ENCODE results near the gene SDF2.
A peak's percentile ranks its signal among the peaks of the same experiment; 100 is the strongest.
"Not testable (repeated sequence)": the region's sequence is repeated elsewhere in the genome, so short reads cannot be mapped to it uniquely, and the experiment has no call there.

Gene SDF2

DNA sequence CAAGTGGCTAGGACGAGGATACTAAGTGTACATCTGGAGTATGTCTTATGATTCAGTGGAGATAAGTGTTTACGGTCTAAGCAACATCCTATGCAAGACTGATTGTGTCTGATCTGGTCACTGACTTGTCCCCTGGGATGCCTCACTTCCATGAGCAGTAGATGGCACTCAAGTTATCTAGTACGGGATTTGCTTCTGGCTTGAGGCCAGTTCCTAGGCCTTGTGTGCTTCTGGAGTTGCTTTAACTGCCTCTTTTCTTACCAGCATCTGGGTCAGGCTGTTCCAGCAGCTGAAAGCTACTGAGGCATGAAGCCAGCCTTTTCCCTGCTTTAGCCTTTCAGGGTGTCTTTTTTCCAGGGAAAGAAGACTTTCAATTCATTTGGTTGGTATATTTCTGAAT is 23.3 kb upstream of the SDF2 start:
- DNase-seq (ENCODE audit: low read depth in 2 of 2), result no peak

DNA sequence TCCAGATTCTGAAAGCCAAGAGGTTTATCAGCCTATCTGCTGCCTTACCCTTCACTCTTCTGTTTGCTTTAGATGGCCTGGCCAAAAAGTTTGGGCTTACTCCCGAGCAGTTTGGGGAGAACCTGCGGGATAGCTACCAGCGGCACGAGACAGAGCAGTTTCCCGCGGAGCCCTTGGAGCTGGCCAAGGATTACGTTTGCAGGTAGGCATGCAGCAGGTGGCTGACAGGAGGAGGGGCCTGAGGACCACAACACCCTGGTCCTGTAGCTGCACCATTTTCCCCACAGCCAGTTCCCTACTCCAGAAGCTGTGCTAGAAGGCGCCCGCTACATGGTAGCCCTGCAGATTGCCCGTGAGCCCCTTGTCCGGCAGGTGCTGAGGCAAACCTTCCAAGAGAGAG is 20.9 kb upstream of the SDF2 start:
- no peak for DNase-seq (ENCODE audit: low read depth in 2 of 2)

DNA sequence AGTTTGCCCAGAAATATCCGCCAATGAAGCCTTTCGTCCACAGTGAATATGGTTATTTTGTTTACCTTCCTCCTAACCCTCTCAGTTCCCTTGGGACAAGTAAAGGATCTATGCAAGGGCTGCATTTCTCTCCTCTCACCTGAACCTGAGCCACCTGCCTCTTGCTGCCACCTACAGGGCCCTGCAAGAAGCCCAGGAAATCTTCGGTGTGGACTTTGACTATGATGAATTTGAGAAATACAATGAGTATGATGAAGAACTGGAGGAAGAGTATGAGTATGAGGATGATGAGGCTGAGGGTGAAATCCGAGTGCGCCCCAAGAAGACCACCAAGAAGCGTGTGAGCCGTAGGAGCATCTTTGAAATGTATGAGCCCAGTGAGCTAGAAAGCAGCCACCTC is 14.3 kb upstream of the SDF2 start:
- DNase-seq (ENCODE audit: low read depth in 2 of 2), result no peak

DNA sequence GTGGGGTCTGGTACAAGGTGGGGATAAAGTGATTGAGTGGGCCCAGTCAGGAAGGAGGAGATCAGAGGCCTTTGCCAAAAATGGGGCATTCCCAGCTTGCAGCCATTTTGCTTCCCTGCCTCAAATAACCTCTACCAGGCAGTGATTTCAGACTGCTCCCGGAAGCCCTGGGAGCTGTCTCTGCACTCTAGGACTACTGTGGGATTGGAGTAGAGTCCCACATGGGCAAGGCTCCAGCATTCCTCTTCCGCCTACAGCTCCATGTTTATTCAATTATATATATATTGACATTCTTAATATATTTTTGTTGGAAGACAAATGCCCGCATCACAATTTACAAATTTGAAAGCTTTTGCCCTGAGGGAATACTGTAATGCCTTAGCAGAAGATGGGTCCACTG is 13.8 kb upstream of the SDF2 start:
- DNase-seq (ENCODE audit: low read depth in 2 of 2), result no peak

DNA sequence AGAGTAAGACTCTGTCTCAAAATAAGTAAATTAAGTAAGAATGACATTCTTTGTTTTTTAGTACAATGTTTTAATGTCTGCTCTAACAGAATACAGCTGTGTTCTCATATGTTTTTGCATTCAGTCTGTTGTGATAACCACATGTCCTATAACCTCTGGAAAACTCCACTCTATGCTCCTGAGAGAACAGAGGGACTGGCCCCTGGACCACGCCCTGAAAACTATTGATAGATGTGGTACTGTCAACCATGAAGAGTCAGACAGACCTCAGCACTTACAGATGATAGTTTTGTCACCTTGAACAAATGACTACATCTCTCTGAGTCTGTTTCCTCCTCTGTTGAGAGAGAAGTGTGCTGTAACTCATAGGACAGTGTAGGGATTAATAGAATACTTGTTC is 8.2 kb upstream of the SDF2 start:
- DNase-seq (ENCODE audit: low read depth in 2 of 2), result no peak

DNA sequence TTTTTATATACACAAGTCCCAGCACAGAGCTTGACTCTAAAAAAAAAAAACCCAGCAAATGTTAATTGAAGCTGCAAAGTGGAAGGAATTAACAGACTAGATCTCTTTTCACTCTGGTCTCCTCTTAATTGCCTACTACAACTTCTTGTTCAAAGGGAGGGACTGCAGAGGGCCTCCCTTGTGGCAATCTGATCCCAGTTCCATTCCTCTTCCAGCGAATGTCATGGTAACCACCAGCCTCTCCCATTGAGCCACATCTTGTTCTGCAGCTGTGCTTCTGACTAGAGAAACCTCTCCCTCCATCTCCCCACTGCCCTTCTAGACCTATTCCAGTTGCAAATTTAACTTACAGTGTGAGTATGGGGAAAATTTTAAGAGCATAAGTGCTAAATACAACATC is 6.2 kb upstream of the SDF2 start:
- DNase-seq (ENCODE audit: low read depth in 2 of 2), result no peak

DNA sequence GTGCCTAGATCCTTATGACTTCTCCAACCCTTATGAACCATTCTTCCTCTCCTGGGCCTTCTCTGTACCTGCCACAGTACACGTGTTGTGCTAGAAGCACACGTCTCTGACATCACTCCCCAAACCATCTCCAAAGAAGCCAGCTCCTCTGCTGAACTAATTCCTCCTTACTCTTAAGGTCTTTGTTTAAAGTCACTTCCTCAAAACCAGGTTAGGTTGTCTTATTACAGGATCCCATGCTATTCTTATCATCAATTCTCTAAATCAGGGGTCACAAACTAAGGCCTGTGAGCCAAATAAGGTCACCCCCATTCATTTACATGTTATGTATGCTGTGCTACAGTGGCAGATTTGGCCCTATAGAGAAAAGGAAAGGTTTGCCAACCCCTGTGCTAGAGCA is 4.3 kb upstream of the SDF2 start:
- no peak for DNase-seq (ENCODE audit: low read depth in 2 of 2)

DNA sequence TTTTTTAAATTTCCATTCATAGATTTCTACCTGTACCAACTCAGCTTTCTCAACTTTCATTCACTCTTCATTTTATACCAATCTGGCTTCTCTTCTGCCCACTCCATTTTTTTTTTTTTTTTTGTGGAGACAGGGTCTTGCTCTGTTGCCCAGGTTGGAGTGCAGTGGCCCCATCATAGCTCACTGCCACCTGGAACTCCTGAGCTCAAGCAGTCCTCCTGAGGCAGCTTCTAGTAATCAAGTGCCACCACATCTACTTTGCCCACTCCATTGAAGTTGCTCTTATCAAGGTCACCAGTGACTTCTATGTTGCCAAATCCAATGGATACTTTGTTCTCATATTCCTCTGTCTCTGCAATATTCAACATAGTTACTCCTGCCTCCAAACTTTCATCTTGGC is 2.0 kb upstream of the SDF2 start:
- DNase-seq (ENCODE audit: low read depth in 2 of 2), result no peak

DNA sequence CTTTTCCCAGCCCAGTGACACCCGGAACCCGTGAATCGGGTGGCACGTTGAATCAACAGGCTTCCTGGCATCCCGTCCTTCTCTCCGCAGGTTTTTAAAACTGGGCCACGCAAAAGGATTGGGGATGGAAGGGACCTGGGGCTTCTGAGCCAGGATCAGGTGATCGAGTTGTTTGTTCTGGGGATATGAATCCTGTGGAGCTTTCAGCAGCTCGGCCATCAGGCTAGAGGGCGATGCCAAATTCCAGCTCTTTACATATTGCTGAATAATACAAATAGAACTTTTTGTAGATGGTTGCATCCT is 772 bp upstream of the SDF2 start:
- DNase-seq (ENCODE audit: low read depth in 2 of 2), result no peak

DNA sequence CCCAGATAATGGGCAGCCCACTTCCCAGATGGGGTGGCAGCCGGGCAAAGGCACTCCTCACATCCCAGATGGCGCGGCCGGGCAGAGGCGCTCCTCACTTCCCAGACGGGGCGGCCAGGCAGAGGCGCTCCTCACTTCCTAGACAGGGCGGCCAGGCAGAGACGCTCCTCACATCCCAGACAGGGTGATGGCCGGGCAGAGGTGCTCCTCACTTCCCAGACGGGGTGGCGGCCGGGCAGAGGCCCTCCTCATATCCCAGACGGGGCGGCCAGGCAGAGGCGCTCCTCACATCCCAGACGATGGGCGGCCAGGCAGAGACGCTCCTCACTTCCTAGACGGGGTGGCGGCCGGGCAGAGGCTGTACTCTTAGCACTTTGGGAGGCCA is 2.2 kb downstream of the SDF2 start:
- not testable (repeated sequence) for DNase-seq (ENCODE audit: low read depth in 2 of 2)

DNA sequence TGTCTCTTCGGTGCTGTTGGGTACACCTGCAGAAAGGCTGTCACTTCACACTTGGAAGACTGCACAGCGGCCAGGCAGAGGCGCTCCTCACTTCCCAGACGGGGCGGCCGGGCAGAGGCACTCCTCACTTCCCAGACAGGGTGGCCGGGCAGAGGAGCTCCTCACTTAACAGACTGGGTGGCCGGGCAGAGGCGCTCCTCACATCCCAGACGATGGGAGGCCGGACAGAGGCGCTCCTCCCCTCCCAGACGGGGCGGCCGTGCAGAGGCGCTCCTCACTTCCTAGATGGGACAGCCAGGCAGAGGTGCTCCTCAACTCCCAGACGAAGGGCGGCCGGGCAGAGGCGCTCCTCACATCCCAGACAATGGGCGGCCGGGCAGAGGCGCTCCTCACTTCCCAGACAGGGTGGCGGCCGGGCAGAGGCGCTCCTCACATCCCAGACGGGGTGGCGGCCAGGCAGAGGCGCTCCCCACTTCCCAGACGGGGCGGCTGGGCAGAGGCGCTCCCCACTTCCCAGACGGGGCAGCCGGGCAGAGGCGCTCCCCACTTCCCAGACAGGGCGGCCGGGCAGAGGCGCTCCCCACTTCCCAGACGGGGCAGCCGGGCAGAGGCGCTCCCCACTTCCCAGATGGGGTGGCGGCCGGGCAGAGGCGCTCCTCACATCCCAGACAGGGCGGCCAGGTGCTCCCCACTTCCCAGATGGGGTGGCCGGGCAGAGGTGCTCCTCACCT is 2.8 kb downstream of the SDF2 start:
- not testable (repeated sequence) for DNase-seq (ENCODE audit: low read depth in 2 of 2)

DNA sequence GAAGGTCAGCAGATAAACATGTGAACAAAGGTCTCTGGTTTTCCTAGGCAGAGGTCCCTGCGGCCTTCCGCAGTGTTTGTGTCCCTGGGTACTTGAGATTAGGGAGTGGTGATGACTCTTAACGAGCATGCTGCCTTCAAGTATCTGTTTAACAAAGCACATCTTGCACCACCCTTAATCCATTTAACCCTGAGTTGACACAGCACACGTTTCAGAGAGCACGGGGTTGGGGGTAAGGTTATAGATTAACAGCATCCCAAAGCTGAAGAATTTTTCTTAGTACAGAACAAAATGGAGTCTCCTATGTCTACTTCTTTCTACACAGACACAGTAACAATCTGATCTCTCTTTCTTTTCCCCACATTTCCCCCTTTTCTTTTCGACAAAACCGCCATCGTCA is 3.4 kb downstream of the SDF2 start:
- DNase-seq (ENCODE audit: low read depth in 2 of 2), result not testable (repeated sequence)

DNA sequence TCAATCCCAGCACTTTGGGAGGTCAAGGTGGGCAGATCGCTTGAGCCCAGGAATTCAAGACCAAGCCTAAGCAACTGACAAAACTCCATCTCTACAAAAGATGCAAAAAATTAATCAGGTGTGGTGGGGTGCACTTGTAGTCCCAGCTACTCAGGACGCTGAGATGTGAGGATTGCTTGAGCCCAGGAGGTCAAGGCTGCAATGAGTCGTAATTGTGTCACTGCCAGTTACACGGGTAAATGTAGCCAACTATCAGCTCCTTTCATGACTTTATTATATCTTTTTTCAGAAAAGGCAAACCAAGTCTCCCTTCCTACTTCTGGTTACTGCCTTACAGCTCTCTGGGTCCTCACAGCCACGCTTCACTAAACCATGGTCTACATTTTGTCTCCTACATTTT is 4.0 kb downstream of the SDF2 start:
- DNase-seq (ENCODE audit: low read depth in 2 of 2), result no peak

DNA sequence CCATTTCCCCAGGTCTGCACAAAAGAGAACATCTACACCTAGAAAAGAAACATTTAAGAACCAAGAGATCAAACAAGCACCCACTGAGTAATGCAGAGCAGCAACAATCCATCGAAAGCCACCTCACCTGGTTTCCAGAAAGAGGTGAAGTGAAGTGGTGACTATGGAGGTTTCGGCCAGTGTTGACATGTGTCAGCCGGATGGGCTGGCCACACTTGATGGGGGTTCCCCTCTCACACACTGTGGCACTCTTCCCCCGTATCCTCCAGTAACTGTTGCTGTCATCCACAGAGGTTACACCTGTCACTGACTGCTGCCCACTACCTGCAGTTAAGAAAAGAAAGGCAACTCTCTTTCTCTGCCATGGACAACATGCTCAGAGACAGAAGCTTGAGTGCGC is 6.5 kb downstream of the SDF2 start:
- no peak for DNase-seq (ENCODE audit: low read depth in 2 of 2)

DNA sequence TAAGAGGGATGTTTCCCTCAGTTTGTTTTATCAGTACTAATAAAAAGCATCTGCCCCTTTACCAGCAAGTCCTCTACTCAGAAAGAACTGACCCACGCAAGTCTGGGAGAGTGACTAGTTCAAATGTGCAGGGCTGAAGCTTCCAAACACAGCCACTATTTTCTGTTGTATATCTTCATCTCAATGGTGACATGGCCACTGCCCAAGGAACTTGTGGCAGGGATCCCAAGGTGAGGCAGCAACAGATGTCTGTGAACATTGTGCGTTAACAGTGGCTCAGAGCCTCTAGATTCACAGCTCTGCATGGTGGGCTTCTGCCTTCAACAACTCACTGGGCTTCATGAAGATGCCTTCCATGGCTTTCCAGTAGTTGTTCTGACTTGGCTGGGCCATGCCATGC is 13.0 kb downstream of the SDF2 start:
- no peak for DNase-seq (ENCODE audit: low read depth in 2 of 2)

DNA sequence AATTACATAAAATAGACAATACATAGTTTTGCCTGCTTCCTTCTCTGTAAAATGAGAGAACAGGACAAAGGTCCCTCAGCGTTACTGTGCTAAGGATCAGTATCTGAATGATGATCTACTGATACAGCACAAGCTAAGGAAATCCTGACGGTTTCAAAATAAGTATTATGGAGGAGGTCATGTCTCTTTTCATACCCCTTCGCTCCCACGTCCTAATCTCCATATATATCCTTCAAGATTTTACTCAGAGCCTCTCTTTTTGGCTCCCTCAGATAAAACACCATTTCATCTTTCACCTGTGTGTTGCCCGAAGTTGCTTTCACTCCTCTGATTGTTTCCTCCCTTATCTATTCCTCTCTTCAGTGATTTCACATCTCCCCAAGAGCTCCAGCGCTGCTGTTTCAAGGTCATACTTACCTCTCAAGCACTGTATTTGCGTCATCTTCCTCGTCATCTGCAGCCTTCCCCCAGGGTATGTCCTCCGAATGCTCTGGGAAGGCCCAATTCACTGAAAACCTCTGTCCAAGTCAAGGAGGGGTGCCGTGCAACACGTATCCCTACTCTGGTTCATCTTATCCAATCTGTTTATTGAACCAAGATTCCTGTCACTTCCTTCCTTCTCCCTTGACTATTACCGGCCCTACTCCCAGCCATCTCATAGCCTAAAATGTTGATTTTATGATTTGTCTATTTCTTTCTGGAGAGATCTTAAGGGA is 15.5 kb downstream of the SDF2 start:
- DNase-seq (ENCODE audit: low read depth in 2 of 2), result no peak

DNA sequence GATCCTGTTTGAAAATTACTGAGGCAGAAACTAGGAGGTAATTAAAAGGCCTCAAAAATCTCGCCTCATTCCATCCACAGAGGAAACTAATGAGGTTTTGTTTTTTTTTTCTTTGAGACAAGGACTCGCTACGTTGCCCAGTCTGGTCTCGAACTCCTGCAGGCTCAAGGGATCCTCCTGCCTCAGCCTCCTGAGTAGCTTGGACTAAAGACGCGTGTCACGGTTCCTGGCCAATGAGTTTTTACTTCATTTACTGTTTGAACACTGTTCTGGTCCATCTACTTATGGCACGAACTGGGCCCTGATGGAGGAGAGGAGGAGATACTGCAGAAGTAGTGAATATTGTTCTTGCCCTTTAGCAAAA is 16.1 kb downstream of the SDF2 start:
- no peak for DNase-seq (ENCODE audit: low read depth in 2 of 2)

DNA sequence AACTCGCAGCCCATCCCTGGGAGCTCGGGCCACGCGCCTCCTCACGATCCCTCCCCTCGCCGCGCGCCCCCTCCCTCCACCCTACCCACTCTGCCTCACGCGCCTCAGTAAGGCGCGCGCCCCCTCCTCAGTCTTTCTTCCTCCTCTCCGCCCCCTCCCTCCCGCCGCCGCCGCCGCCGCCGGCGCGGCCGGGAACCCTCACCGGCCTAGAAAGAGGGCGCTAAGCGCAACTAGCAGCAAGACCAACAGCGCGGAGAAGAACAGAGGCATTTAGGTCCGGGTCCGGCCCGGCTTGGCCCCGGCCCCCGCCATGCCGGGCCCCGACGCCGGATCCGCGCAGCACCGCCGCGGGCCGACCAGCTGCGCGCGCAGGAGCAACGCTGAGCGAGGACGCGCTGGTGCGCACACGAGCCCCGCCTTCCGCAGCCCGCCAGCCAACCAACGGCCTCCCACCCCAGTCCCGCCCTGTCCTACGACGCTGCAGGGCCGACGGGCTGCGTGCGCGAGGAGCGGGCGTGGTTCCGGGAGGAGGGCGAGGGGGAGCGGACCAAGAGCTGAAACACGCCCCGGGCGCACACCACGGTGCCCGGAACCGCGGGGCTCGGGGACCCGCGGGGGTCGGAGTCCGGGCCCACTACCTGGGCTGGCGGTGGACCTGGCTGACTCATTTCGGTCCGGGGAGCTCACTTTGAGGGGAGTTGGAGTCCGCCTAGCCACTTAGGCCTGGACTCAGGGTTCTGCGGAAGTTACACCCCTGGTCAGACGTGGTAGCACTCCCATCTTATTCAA is 16.7 kb downstream of the SDF2 start, which contains the start of gene BLTP2:
Gene BLTP2 (minus strand): TSS at position 372 of the 789 bp plus-strand sequence. CDS start 102 bp downstream, at position 270.
- DNase-seq (ENCODE audit: low read depth in 2 of 2), result peak; percentile 92 to 95

DNA sequence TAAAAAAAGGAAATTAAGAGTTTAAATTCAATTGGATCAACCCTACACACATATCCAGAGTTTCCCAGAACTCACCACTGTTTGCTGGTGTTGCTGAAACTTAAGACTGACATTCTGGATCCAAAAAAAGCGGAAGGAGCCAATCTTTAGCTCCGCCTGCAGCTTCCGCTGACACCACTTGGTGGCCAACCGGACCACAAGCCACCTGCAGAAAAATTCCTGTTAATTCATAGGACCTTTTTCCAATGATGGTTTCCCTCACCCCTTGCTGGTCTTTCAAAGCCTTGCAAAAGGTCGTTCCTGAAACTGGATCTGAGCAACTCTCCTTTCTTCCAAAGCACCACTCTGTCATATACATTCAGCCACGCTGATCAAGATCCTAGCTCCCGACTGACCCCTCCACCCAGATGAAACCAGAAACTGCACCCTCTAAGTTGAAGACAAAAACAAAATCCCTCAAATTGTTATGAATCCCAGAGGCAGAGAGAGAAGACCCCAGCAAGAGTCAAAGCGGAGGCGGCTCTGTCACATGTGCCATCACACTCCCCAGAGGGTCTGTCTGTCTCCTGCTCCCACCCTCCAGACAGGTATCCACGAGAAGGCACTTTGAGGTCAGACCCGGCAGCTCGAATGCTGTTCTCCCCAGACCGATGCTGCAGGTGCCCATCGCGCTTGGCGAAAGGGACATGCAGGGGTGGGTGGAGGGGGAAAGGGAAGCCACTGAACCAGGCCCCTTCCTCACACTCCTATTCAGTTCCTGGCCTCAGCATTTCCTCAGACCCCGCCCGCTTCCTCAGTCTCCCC is 17.5 kb downstream of the SDF2 start:
- DNase-seq (ENCODE audit: low read depth in 2 of 2), result no peak

DNA sequence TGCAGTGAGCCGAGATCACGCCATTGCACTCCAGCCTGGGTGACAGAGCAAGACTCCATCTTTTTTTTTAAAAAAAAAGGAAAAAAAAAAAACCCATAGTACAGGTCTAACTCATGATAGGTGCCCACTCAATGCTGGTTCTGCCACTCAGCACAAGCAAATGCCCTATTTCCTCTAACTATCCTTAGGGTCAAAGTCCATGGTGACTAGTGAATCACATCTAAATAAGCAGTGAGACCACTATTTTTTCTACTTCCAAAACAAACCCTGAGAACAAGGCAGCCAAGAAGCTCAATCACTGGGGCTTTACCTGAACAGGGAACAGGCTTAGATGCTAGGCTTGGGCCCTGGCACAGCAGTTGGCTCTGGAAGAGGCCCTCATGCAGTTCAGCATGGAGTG is 20.1 kb downstream of the SDF2 start:
- no peak for DNase-seq (ENCODE audit: low read depth in 2 of 2)

DNA sequence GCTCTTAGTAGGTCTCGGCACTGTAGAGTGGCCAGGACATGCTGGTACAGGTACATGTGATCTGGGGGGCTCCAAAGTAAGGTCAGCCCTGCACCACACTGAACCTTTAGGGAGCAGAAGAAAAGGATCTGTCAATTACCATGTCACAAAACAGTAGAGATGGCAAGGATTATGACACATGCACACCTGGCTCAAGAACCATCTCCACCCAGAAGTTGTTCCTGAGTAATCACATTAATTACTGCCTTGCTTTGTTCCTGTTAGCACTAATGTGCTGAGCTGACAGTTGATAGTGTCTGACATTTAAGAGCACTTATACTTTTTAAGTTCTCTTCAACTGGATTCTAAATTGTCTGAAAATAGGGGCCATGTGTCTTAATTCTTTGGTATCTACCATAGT is 26.2 kb downstream of the SDF2 start:
- no peak for DNase-seq (ENCODE audit: low read depth in 2 of 2)

DNA sequence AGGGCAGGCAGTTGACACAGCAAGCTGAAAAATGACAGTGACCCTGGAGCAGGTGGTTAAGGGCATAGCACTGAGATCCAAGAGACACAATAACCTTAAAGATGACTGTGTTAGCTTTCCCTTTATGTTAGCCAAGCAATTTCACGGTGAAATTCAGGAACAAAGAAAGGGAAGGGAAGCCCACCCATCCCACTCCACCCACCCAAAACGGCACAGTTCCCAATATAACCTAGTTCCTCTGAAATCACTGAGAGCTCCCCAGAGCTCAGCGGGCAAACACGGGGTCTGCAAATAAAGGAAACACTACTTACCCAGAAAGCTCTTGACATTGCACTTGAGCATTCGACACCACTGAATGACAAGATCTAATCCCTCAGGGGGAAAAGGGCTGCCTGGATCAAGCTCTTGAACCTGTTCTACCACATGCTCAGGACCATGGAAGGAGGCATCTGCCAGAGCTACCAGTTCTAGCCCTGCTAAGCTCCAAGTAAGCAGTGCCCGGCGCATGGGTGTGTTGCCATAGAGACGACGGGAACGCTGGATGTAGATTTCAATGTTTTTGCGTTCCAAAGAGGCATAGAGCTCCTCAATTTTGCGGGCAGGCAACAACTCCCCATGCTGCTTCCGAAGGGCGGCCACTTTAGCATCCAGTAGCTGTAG is 27.4 kb downstream of the SDF2 start:
- no peak for DNase-seq (ENCODE audit: low read depth in 2 of 2)

Data from stimulated activated CD4-positive, alpha-beta T cell treated with anti-CD3 and anti-CD28 coated beads, Interleukin-4, amount 100 ng/mL, for 48 hours (primary cell).